Suppressor macrophage treated with lipopolysaccharide for 4 hours (primary cell): ENCODE data around the gene PRKD1.

Source experiments
- DNase-seq: peaks from one replicate; pipeline ENCODE4 v3.0.0-alpha.2; 2020

The PRKD1 gene

DNA sequence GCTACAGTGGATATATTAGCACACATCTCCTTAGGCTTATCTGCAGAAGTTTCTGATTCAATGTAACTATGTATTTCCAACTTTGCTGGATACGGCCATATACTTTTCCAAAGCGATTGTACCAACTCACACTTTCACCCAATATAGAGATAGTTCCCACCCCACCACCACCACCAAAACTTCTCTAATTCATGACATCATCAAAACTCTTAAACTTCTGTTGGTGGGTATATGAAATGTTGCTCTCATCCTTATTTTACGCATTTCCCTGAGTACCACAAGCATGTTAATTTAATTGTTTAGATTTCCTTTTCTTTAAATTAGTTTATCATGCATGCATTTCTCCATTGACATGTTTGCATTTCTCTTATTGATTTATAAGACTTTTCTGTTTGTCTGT lies 95.6 kb downstream of the PRKD1 start:
- DNase-seq, result no peak

DNA sequence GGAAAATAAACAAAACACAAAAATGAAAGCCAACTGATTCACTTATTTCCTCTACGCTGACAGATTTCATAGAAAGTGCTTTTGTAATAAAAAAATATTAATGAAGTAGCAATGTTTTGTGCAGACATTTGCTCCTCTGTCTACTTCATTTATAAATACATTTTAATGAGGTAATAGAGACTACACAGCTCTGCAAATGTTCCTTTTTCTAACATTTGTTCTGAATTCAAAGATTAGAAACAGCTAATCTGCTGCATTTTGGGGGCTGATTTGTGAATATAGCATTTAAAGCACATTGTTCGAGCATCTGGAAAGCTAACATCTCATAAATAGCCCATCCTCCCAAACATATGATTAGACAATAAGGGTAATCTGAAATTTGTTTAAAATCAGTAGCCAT lies 97.8 kb downstream of the PRKD1 start:
- no peak for DNase-seq

GRCh38 chr14:29823816-29824215 lies 103.8 kb downstream of the PRKD1 start:
- no peak for DNase-seq

GRCh38 chr14:29822430-29822709 lies 105.3 kb downstream of the PRKD1 start:
- DNase-seq, result no peak

- DNase-seq, result no peak
Observed at GRCh38 chr14:29821661-29822429, 105.8 kb downstream of the PRKD1 start.

DNA sequence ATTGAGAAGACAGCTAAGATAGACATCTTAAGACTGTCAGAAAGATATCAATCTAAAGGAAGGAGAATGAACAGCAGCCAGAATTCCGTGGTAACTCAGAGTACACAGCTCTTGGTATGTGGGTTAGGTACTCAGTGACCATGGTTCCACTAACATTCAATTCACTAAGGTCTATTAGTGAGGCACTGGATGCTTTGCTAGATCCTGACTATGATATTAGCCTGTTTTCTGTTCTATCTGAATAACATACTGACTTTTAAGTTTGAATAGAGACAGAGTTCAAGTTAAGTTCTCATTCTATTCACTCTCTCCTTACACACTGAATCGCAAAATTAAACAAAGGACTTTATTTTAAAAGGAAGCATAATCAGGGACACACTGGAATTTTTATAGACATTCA lies 106.4 kb downstream of the PRKD1 start:
- DNase-seq, result no peak

GRCh38 chr14:29820785-29821184 lies 106.9 kb downstream of the PRKD1 start:
- DNase-seq, result no peak

DNA sequence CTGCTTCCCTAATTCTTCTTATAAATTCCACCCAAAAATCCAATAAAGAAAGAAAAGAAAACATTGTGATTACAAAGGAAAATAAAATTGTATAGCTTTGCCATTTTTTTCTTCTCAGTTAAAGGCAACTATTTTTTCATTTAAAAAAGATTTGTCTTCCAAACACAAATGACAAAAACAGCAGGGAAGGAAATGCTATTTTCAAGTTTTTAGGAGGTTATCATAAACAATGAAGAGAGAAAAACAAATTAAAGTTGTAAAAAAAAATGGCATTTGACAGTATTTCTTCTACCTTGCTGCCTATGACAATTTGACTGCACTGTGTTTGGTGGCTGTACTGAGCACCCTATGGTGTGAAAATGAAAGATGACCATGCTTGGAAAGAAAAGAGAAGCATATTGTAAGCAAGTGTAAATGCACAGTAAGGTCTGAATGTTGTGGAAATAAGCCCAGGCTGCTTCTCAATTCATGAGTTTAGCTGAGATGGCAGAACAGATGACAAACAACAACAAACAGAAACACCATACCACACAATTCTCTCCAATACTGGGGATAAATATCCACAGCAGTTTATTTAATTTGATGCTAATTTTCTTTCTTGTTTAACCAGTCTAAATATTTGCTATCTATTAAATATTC lies 109.8 kb downstream of the PRKD1 start:
- DNase-seq, result no peak

DNA sequence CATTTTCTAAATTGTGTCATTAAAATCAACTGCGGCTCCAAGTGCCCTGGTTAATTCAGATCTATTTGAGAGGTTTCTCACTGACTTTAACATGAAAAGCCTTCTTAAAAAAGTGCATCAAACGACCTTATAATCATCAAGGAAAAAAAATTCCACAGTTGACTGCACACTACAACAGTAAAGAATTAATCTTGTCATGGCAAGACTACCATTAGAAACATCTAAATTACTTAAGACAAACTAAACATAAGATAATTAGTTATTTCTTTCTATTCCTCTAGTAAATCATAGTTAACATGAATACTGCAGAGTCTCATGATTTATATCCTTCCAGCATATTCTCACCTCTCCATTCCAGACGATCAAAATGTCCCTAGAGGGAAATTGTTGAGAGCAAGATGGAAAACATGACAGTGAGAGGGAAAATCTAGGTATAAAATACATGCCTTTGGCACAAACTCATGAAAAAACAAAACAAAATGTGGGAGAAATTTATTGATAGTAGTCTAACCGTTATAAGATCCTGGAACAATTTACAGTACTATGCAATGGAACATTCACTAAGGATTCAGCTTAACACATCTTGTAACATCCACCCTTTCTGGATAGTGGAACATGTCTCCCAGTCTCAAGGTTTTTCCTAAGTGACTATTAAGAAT lies 112.5 kb downstream of the PRKD1 start:
- no peak for DNase-seq

DNA sequence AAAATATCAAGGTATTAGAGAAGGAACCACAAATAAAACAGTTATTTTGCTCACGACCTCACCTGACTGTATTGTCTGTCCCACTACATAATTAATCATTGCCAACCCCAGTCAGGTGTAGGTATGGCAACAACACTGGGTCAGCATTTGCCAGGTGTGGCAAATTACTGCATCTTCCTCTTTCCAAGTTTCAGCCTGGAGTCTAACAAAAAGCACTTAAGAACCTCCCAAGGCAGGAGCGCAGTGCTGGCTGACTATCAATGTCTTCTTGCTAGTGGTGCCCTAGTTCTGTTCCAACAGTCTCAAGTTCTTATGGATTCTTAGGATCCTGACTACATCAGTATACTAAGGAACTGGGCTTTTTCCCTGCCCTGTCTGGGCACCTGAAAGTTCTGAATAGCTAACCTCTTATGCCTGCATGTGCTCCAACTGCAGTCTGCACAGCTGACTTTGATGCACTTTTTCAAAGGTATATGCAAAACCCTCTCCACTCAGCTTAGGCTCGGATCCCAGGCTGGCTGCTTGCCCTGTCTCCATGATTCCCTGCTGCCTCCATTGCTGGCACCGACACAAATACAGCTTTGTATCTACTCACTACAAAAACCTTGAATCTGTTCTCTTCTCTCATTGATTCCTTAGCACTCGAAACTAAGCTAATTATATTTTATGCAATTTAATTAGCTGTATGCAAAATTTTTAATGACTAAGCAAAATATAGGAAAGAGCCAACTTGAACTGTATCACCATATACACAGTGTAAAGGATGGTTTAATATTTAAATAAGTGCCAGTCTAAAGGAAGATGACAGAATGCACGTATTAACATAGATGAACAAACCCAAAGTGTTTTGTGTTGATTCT lies 113.3 kb downstream of the PRKD1 start:
- DNase-seq, result no peak

DNA sequence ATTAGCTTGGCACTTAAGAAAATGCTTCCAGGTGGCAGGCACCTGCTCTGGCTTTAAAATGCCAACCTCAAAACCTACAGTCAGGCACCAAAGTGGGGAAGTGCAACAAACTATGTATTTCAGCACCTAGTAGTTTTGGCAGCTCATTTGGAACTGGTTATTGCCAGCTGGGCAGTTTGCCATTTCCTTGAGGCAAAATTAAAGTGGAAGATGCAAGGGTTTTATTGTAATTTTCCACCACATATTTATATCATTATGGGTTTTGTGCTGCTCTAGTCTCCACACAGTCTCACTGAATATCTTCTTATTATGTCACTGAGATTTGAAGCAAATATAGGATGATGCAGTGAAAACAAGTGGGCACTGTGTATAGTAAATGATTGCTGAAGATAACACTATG lies 117.0 kb downstream of the PRKD1 start:
- no peak for DNase-seq

DNA sequence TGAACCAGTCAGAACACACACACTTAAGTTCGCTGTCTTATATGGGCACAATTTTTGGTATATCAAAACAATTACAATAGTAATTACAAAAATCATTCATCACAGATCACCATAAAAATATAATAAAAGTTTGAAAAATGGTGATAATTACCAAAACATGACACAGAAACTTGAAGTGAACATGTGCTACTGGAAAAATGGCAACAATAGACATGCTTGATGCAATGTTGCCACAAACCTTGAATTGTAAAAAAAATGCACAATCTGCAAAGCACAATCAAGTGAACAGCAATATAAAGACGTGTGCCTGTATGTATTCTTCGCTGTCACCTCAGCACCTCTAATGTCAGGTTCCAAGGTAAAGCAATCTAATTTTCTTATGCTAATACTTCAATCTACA lies 117.6 kb downstream of the PRKD1 start:
- no peak for DNase-seq

- DNase-seq, result no peak
Observed at GRCh38 chr14:29806124-29806517, 121.5 kb downstream of the PRKD1 start.

DNA sequence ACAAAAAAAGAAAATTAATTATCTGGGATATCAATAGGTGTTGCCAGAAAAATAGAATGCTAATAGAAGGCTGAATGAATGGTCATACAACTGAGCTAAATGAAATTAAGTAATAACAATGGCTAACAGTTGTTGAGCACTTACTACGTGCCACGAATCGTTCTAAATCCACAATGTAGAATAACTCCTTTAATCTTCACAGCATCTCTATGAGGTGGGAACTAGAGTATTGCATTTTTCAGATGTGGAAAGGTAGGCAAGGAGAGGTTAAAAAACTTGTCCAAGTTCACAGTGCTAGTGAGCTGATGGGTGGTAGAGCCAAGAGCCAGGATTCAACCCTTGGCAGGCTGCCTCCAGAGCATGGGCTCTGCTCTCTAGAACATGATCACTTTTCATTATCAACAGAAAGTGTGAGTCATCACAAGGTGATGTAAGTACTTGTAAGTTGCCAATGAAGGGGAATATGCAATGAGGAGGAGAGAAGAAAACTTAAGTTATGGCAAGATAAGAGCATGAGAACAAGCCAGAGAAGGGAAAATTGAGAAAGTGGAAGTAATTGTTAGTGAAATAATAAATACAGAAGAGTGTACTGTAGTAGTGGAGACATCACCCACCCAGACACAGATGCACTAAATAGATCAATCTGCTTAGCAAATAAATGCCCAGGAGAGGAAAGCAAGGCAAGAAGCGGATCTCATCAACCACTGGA lies 122.1 kb downstream of the PRKD1 start:
- no peak for DNase-seq

GRCh38 chr14:29804481-29805266 lies 123.0 kb downstream of the PRKD1 start:
- no peak for DNase-seq

GRCh38 chr14:29803045-29803444 lies 124.6 kb downstream of the PRKD1 start:
- DNase-seq, result no peak

DNA sequence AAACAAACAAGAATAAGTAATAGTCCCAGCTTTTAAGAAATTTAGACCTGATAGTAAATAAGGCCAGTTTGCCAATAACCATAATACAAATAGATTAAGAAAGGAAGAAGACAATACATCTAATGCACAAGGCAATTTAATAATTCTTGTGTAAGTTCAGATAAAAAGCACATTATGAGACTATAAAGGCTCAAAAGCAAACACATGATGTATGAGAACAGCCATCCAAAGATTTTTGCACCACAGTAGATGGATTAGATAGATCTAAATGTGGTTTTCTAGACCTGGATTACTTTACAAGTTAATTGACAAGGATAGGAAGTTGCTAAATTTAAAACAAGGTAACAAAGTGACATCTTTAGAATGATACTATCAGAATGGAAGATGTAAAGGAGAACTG lies 125.4 kb downstream of the PRKD1 start:
- DNase-seq, result no peak

DNA sequence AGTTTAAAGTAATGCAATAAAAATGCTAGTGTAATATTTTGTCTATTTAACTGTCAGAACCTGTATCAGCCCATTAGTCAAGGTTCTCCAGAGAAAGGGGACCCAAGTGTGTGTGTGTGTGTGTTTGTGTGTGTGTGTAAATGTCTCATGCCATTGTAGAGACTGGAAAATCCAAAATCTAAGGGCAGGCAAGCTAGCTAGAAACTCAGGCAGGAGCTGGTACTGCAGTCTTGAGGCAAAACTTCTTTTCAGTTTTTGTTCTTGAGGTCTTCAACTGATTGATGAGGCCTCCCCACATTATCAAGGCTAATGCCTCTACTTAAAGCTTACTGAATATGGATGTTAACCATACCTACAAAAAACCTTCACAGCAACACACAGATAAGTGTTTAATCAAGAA lies 126.7 kb downstream of the PRKD1 start:
- no peak for DNase-seq

DNA sequence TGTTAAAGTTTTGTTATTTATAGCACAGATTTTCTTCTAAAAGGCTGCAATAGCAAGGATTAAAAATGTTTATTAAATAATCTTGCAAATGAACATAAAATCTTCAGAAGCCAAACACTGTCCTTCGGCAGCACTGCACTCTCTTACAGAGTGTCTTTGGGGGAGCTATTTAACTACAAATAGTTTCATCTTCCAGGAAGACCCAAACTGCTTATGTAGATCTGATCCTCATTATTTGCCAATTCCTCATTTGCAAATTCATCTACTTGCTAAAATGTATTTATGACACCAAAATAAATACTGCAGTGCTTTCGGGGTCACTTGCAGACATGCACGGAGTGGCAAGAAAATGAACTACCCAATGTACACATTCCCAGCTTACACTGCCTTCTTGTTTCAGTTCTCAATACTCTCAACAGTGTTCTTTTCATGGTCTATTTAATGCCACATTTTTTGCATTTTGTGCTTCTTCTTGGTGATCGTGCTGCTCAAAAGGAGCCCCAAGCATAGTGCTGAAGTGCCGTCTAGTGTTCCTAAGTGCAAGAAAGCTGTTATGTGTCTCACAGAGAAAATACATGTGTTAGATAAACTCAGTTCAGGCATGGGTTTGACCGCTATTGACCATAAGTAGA lies 128.1 kb downstream of the PRKD1 start:
- no peak for DNase-seq

GRCh38 chr14:29798811-29799210 lies 128.8 kb downstream of the PRKD1 start:
- no peak for DNase-seq

DNA sequence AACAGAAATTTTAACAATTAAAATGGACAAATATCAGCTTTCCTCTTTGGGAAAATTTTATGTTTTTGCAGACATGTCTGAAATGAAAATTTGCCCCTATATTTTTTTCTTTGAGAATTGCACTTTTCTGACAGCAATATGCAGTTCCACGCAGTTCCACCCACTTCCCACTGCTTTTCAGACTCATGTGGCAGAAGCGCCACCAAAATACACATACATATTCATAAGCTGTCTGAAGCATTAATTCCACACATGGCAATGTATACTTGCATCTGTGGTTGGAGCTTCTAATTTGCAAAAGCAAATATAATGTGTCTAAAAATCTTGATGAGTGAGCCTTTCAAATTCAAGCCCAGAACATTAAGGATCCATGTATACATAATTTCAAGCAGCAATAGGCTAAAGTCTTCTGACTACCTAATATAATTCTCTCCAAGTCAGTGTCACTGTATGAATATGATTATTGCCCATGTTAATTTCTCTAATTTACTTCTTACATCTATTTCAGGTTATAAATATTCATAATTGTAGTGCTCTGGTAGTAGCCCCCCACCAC lies 129.5 kb downstream of the PRKD1 start:
- no peak for DNase-seq
